Progenitor cell of endocrine pancreas (in vitro differentiated cells): ENCODE results near the gene ANGPTL4. TPM values are rescaled to one million over a fixed set of nuclear protein-coding genes. Genes with fewer than 3 reads are reported as not detected.

Source experiments
- microRNA-seq: library from miRNA; unstranded; fragments of <30 nt; microRNA quantifications from one replicate; pipeline ENCODE4 v1.1.0, GENCODE V29; 2020; ENCODE audit warnings: borderline number of aligned reads; ENCODE audit not compliant: unreplicated experiment
- total RNA-seq: library from RNA; stranded (reverse); gene quantifications from 2 replicates; pipeline ENCODE4 v1.2.1, GENCODE V29; 2021

ANGPTL4 gene
- total RNA-seq, 1 donor from 2014 or later, result 0.77 TPM

Small RNA genes lying within 50 kb of the gene (microRNA-seq; reads per million reads assigned to microRNA genes)
- 2.4 reads per million for gene MIR4999

Other genes with a start within 250 kb of the ANGPTL4 start
- 121 and 122 TPM in 2 replicates for gene FBN3, start 214.6 kb upstream of the ANGPTL4 start, total RNA-seq
- gene CERS4, start 154.8 kb upstream of the ANGPTL4 start, total RNA-seq, result 67.5 and 78.4 TPM in 2 replicates
- 59.7 and 63.1 TPM in 2 replicates for gene CD320, start 55.8 kb upstream of the ANGPTL4 start, total RNA-seq
- 46.3 and 55.3 TPM in 2 replicates for gene NDUFA7, start 42.8 kb upstream of the ANGPTL4 start, total RNA-seq
- 1,546 and 1,552 TPM in 2 replicates for gene RPS28, start 42.7 kb upstream of the ANGPTL4 start, total RNA-seq
- 0.36 and 0.91 TPM in 2 replicates for gene KANK3, start 20.9 kb upstream of the ANGPTL4 start, total RNA-seq
- 180 and 191 TPM in 2 replicates for gene RAB11B, start 26.2 kb downstream of the ANGPTL4 start, total RNA-seq
- 21.3 and 23.0 TPM in 2 replicates for gene MARCHF2, start 49.1 kb downstream of the ANGPTL4 start, total RNA-seq
- 320 and 333 TPM in 2 replicates for gene HNRNPM, start 80.8 kb downstream of the ANGPTL4 start, total RNA-seq
- gene PRAM1, start 138.5 kb downstream of the ANGPTL4 start, total RNA-seq, result 0.89 and 1.3 TPM in 2 replicates
- gene ZNF414, start 150.0 kb downstream of the ANGPTL4 start, total RNA-seq, result 31.5 and 37.7 TPM in 2 replicates
- gene MYO1F, start 213.3 kb downstream of the ANGPTL4 start, total RNA-seq, result 0.16 and 0.55 TPM in 2 replicates
- 53.0 and 59.1 TPM in 2 replicates for gene ADAMTS10, start 246.6 kb downstream of the ANGPTL4 start, total RNA-seq